Transverse colon (tissue), 4 donors: ENCODE measurements around the gene CLSTN2. TPM values are rescaled to one million over a fixed set of nuclear protein-coding genes. Genes with fewer than 3 reads are reported as not detected.

Experiments used
- DNase-seq: peaks from one replicate; pipeline ENCODE4 v3.0.0-alpha.2; 2019
- H3K27ac ChIP-seq, 4 donors: fragments of 200-600 bp; sonication (generic); 2 replicates each; pipeline ENCODE4 v1.5.1; 2016 to 2018; ENCODE audit warnings: inconsistent platforms in 4 of 4
- H3K27me3 ChIP-seq: fragments of 200-600 bp; sonication (generic); 2 replicates; pipeline ENCODE4 v1.5.1; 2017; ENCODE audit warnings: inconsistent platforms
- H3K36me3 ChIP-seq, 4 donors: fragments of 200-600 bp; sonication (generic); 2 replicates each; pipeline ENCODE4 v1.5.1; 2017 to 2019; ENCODE audit warnings: inconsistent platforms in 4 of 4
- H3K4me1 ChIP-seq, 4 donors: fragments of 200-600 bp; sonication (generic); 2 replicates each; pipeline ENCODE4 v1.5.1; 2017 to 2020; ENCODE audit warnings: inconsistent platforms in 4 of 4
- H3K4me3 ChIP-seq, 4 donors: fragments of 200-600 bp; sonication (generic); 1 replicate in 1 of 4; 2 replicates in 3 of 4; pipeline versions ENCODE4 v1.5.1 to v1.6.1; 2017 to 2019; ENCODE audit warnings: inconsistent platforms in 4 of 4
- H3K9me3 ChIP-seq, 2 donors: fragments of 200-600 bp; sonication (generic); 2 replicates each; pipeline ENCODE4 v1.5.1; 2017 to 2019; ENCODE audit warnings: inconsistent platforms in 2 of 2
- CTCF ChIP-seq, 5 experiments: fragments of 200-600 bp in 3 of 5; fragments of 450-650 bp in 2 of 5; sonication (generic) in 3 of 5; IDR thresholded peaks; 1 replicate in 2 of 5; 2 replicates in 3 of 5; pipeline ENCODE4 v1.5.1; 2016 to 2017; ENCODE audit warnings: antibody characterized with exemption in 5 of 5, inconsistent platforms in 3 of 5, mild to moderate bottlenecking in 2 of 5, moderate library complexity in 1 of 5
- EP300 ChIP-seq: sonication (generic); formaldehyde crosslinking; IDR thresholded peaks from one replicate; pipeline ENCODE4 v1.6.1; 2017; ENCODE audit warnings: antibody characterized with exemption, low read depth
- POLR2A ChIP-seq: fragments of 450-650 bp; IDR thresholded peaks from one replicate; pipeline ENCODE4 v1.6.1; 2016; ENCODE audit warnings: antibody characterized with exemption, mild to moderate bottlenecking, moderate library complexity
- POLR2AphosphoS5 ChIP-seq, 3 donors: sonication (generic); formaldehyde crosslinking; IDR thresholded peaks; one replicate each; pipeline ENCODE4 v1.6.1; 2016; ENCODE audit warnings: antibody characterized with exemption in 3 of 3
- WGBS, 2 donors: methylation state at CpG; one replicate each; pipeline ENCODE4 v1.1.5; 2018; ENCODE audit warnings: low coverage in 1 of 2; 5-methylcytosine and 5-hydroxymethylcytosine counted together
- in situ Hi-C, 4 donors: fragments of 200-750 bp; cut with MboI; loops; one replicate each; pipeline versions ENCODE4 v1.15.0 to v1.15.1; 2017; ENCODE audit warnings: low sequenced_read_pairs in 3 of 4, low pct_ligation_motif_present in 1 of 4, low pct_unique_long_range_greater_than_20kb in 1 of 4
- intact Hi-C: fragments of 100-400 bp; cut with DNase I; formaldehyde crosslinking; loops from one replicate; pipeline ENCODE4 v1.15.1; 2023; ENCODE audit warnings: low total_unique reads
- small RNA-seq, 4 donors: library from RNA; depleted of rRNA; stranded (forward); fragments of <200 nt; gene quantifications; one replicate each; pipeline ENCODE3, GENCODE V24; 2016
- total RNA-seq, 4 donors: library from RNA; depleted of rRNA; stranded (reverse); fragments of >200 nt; gene quantifications; one replicate each; pipeline ENCODE4 v1.1.0, GENCODE V29; 2016

Gene CLSTN2
- total RNA-seq, 4 donors from 2014 or later = 0.60 to 9.0 (median 2.2) TPM

- H3K4me1 ChIP-seq = no peaks in the 10 kb centered on the region
Measured at GRCh38 chr3:140626856-140627255, 691.9 kb downstream of the CLSTN2 start.

More at GRCh38 chr3:140626856-140627255, 691.9 kb downstream of the CLSTN2 start:
- H3K4me3 ChIP-seq = no peak overlapping the region
- no peaks in the 10 kb centered on the region for H3K9me3 ChIP-seq
- in situ Hi-C loops = no loop called here
- no peak for DNase-seq
- H3K27ac ChIP-seq = no peak overlapping the region
- intact Hi-C loops = no loop called here
- WGBS, 2 donors = 90 to 92% methylated on average over 7 of the region's 7 CpGs
- H3K27me3 ChIP-seq = no peaks in the 10 kb centered on the region
- TF ChIP-seq CTCF (IDR thresholded peaks at IDR 0.05) (no peak), EP300 (no peak), POLR2AphosphoS5 (IDR thresholded peaks at IDR 0.05) (no peak), POLR2A (no peak)
- no peaks in the 10 kb centered on the region for H3K36me3 ChIP-seq

Small RNA genes within 50 kb of the gene (small RNA-seq; reads per million reads assigned to genes)
- gene AC048346.1 = 0 reads per million in 4 donors
